K562 (cell line): ENCODE data around the gene SH2D4B. TPM values are rescaled to one million over a fixed set of nuclear protein-coding genes. Genes with fewer than 3 reads are reported as not detected.

Experiments used
- ATAC-seq: fragments of 200-7000 bp; cut with Tn5 transposase; 3 replicates; pipeline ENCODE4 v1.9.1; 2020; ENCODE audit warnings: moderate library complexity
- BruUV-seq: library from RNA; stranded (reverse); fragments of 400-500 nt; replicated peaks from 2 replicates; lab custom pipeline; 2021; lab: Mats Ljungman, UMichigan
- CTCF ChIA-PET: fragments of 300-600 bp; formaldehyde crosslinking; extraction: SDS; loops from one replicate; lab custom pipeline; 2021; ENCODE audit warnings: low intra/inter-chr PET ratio; lab: Yijun Ruan, JAX
- POLR2A ChIA-PET: fragments of 300-600, 350-650 bp; sonication (Branson Sonifier 250); formaldehyde crosslinking; extraction: SDS; loops from one replicate; lab custom pipeline; 2021; ENCODE audit warnings: antibody characterized with exemption, inconsistent platforms; lab: Yijun Ruan, JAX
- DNase-seq, 4 experiments: peaks; one replicate each; pipeline versions ENCODE4 v3.0.0 to v3.0.0-alpha.2; 2011 to 2018; ENCODE audit warnings: low spot score in 3 of 4, mixed read lengths in 3 of 4; ENCODE audit errors: extremely low read depth in 1 of 4
- FAIRE-seq: peaks from 2 replicates; lab custom pipeline; 2011; peaks lifted over from hg19 to GRCh38; lab: Jason Lieb, UNC
- H2AFZ ChIP-seq: 2 replicates; pipeline ENCODE4 v1.6.0; 2011; ENCODE audit warnings: low read depth, low read length, control low read depth, inconsistent platforms
- H3K27ac ChIP-seq: fragments of 200-600 bp; 3 replicates; pipeline ENCODE4 v1.8.0; 2011; ENCODE audit warnings: low read depth, mild to moderate bottlenecking, control low read depth, inconsistent platforms, low read length, moderate library complexity, mixed read lengths; ENCODE audit errors: extremely low read depth
- H3K27me3 ChIP-seq, 2 experiments: fragments of 300-600 bp in 1 of 2; 2 replicates in 1 of 2; 3 replicates in 1 of 2; pipeline versions ENCODE4 v1.6.0 to v1.8.0; 2011; ENCODE audit warnings: inconsistent platforms in 2 of 2, low read length in 2 of 2, mild to moderate bottlenecking in 1 of 2, mixed read lengths in 1 of 2, moderate library complexity in 1 of 2; ENCODE audit not compliant: control insufficient read depth in 2 of 2, insufficient read depth in 2 of 2
- H3K36me3 ChIP-seq: fragments of 300-600 bp; 3 replicates; pipeline ENCODE4 v1.8.0; 2011; ENCODE audit warnings: mild to moderate bottlenecking, low read length, inconsistent platforms; ENCODE audit not compliant: control insufficient read depth, insufficient read depth
- H3K4me1 ChIP-seq, 2 experiments: fragments of 200-600 bp in 1 of 2; replicated peaks in 1 of 2; 2 replicates in 1 of 2; 3 replicates in 1 of 2; pipeline versions ENCODE4 v1.5.1 to v1.8.0; 2011; ENCODE audit warnings: inconsistent platforms in 2 of 2, low read length in 2 of 2, mild to moderate bottlenecking in 1 of 2, mixed read lengths in 1 of 2, moderate library complexity in 1 of 2; ENCODE audit not compliant: control insufficient read depth in 2 of 2, insufficient read depth in 2 of 2
- H3K4me2 ChIP-seq: 2 replicates; pipeline ENCODE4 v1.6.1; 2011; ENCODE audit warnings: low read length, control low read depth, inconsistent platforms, mixed read lengths; ENCODE audit not compliant: insufficient read depth
- H3K4me3 ChIP-seq: fragments of 200-600 bp; sonication (generic), shearing (Covaris generic); 2 replicates; pipeline ENCODE4 v1.5.1; 2016; ENCODE audit warnings: control low read depth, inconsistent platforms
- H3K79me2 ChIP-seq: fragments of 200-600 bp; 3 replicates; pipeline ENCODE4 v1.8.0; 2011; ENCODE audit warnings: low read length, inconsistent platforms; ENCODE audit not compliant: control insufficient read depth, insufficient read depth
- H3K9ac ChIP-seq, 2 experiments: 2 replicates each; pipeline versions ENCODE4 v1.6.0 to v1.6.1; 2011; ENCODE audit warnings: low read depth in 2 of 2, low read length in 2 of 2, control low read depth in 1 of 2, inconsistent platforms in 1 of 2, mild to moderate bottlenecking in 1 of 2, mixed read lengths in 1 of 2; ENCODE audit not compliant: insufficient read depth in 1 of 2
- H3K9me1 ChIP-seq: one replicate; pipeline ENCODE4 v1.6.0; 2011; ENCODE audit warnings: inconsistent platforms, mild to moderate bottlenecking, low read length, moderate library complexity; ENCODE audit not compliant: control insufficient read depth, insufficient read depth
- H3K9me3 ChIP-seq: replicated peaks from 2 replicates; pipeline ENCODE4 v1.5.1; 2011; ENCODE audit warnings: low read depth, low read length, inconsistent platforms; ENCODE audit not compliant: control insufficient read depth, insufficient read depth
- H4K20me1 ChIP-seq: replicated peaks from 2 replicates; pipeline ENCODE4 v1.6.1; 2011; ENCODE audit warnings: low read length, inconsistent platforms, mixed read lengths; ENCODE audit not compliant: control insufficient read depth, insufficient read depth
- ATF1 ChIP-seq, 2 experiments: fragments of 450-650 bp in 1 of 2; IDR thresholded peaks; 2 replicates each; pipeline ENCODE4 v1.6.1; 2016; ENCODE audit warnings: missing compliant biosample characterization in 1 of 2, missing genetic modification characterization in 1 of 2
- CSDE1 ChIP-seq, 2 experiments: fragments of 450-650 bp; IDR thresholded peaks; 2 replicates each; pipeline ENCODE4 v1.6.1; 2016; ENCODE audit warnings: mild to moderate bottlenecking in 1 of 2
- FOXK1 ChIP-seq: sonication (generic); formaldehyde crosslinking; IDR thresholded peaks from 2 replicates; pipeline ENCODE4 v1.8.0; 2022; ENCODE audit warnings: missing genetic modification reagents, mild to moderate bottlenecking, borderline replicate concordance
- MIER1 ChIP-seq: fragments of 450-650 bp; IDR thresholded peaks from 2 replicates; pipeline ENCODE4 v1.6.1; 2016; ENCODE audit warnings: antibody characterized with exemption, mild to moderate bottlenecking, low read depth
- NFIC ChIP-seq: fragments of 450-650 bp; IDR thresholded peaks from 2 replicates; pipeline ENCODE4 v1.6.1; 2017; ENCODE audit warnings: mild to moderate bottlenecking, inconsistent platforms
- ZC3H11A ChIP-seq: IDR thresholded peaks from 2 replicates; pipeline ENCODE4 v1.6.1; 2012; ENCODE audit warnings: low read depth, low read length, improper control_type of control experiment
- ZMIZ1 ChIP-seq, 2 experiments: fragments of 150-350 bp in 1 of 2; IDR thresholded peaks; 2 replicates each; pipeline ENCODE4 v1.6.1; 2012 to 2016; ENCODE audit warnings: low read depth in 2 of 2, low read length in 2 of 2, mild to moderate bottlenecking in 1 of 2, moderate library complexity in 1 of 2
- ZNF436 ChIP-seq: fragments of 250-450, 450-650 bp; sonication (Bioruptor Pico); formaldehyde crosslinking; IDR thresholded peaks from 2 replicates; pipeline ENCODE4 v1.7.0; 2020; ENCODE audit warnings: mild to moderate bottlenecking
- WGBS: fragments of 100-300 bp; shearing (Covaris generic); methylation state at CpG from one replicate; pipeline ENCODE4 v1.1.6; 2016; ENCODE audit warnings: low coverage, mixed read lengths; ENCODE audit not compliant: insufficient coverage; ENCODE audit errors: missing lambda C conversion rate; 5-methylcytosine and 5-hydroxymethylcytosine counted together
- in situ Hi-C: fragments of 300-500 bp; cut with MboI; formaldehyde crosslinking; loops from 4 replicates; pipeline ENCODE4 v1.15.0; 2018; ENCODE audit warnings: inconsistent platforms, mixed read lengths
- intact Hi-C: fragments of 100-400 bp; cut with micrococcal nuclease; formaldehyde crosslinking; loops from 2 replicates; pipeline ENCODE4 v1.14.2; 2022
- polyA plus RNA-seq, 8 experiments: library from polyadenylated mRNA; depleted of rRNA in 4 of 8; stranded (reverse) in 5 of 8; unstranded in 3 of 8; fragments of >200 nt; fragmentation: Nextera tagmentation in 2 of 8; fragmentation: Illumina TruSeq in 1 of 8; extraction: Ambion mirVana in 2 of 8; extraction: Trizol in 1 of 8; gene quantifications; 2 replicates each; pipeline versions ENCODE4 v1.2.1 to v1.2.3, GENCODE V29; 2011 to 2014; ENCODE audit warnings: inconsistent platforms in 1 of 8, missing spikeins in 1 of 8
- total RNA-seq, 7 experiments: library from RNA; depleted of rRNA in 6 of 7; stranded (reverse); fragments of >200 nt in 6 of 7; fragmentation: Illumina TruSeq in 2 of 7; extraction: Trizol in 2 of 7; gene quantifications; 2 replicates each; pipeline versions ENCODE4 v1.2.1 to v1.2.3, GENCODE V29; 2011 to 2021; ENCODE audit warnings: low replicate concordance in 1 of 7

The SH2D4B gene
- total and polyA plus RNA-seq, 9 of the 15 experiments (the other 6 are each of a cell fraction or from before 2014, with no cell fraction given) = 0.03 to 0.14 (median 0.04) TPM; not detected in 4

GRCh38 chr10:80669485-80669884, 131.8 kb downstream of the SH2D4B start (continued):
- no peak for TF ChIP-seq ZMIZ1 (IDR thresholded peaks at IDR 0.05; ENCODE audit: low read depth in 2 of 2, low read length in 2 of 2)
- no peak for TF ChIP-seq FOXK1 (CRISPR knock-in tag)
- TF ChIP-seq ZC3H11A = no peak
- TF ChIP-seq ATF1 (CRISPR knock-in tag; IDR thresholded peaks at IDR 0.05) = no peak
- no peak for TF ChIP-seq ATF1 (tag; IDR thresholded peaks at IDR 0.05)
- TF ChIP-seq ZNF436 (CRISPR knock-in tag) = no peak
- TF ChIP-seq MIER1 = no peak

GRCh38 chr10:80670774-80671173, 133.1 kb downstream of the SH2D4B start:
- CTCF ChIA-PET = interaction anchor here (0.7 kb wide), 1 partner anchor 191 kb away, joined by 4 read pairs; no protein-coding TSS in a partner anchor
- BruUV-seq = no TSS peak
- Histone ChIP-seq H3K36me3 (no peaks in the 10 kb centered on the region), H3K9me1 (no peaks in the 10 kb centered on the region), H3K79me2 (no peaks in the 10 kb centered on the region), H3K27me3 (peaks cover 7 to 18% of the 10 kb centered on the region in 2 experiments; a peak in 4 of 5 replicates), H3K4me3 (no peak overlapping the region), H3K9ac (no peak overlapping the region), H3K4me2 (no peak overlapping the region), H3K4me1 (no peaks in the 10 kb centered on the region), H2AFZ (no peak overlapping the region)
- no peak for DNase-seq
- no peak for FAIRE-seq
- in situ Hi-C loops = no loop called here
- ATAC-seq = no peak
- intact Hi-C loops = no loop called here
- TF ChIP-seq NFIC = peak; percentile 54
- TF ChIP-seq CSDE1 (IDR thresholded peaks at IDR 0.05) = no peak
- TF ChIP-seq, all 486 proteins: peak for 1
- no peaks in the 10 kb centered on the region for H3K9me3 ChIP-seq
- POLR2A ChIA-PET = no interaction called here
- no peak overlapping the region for H3K27ac ChIP-seq
- H4K20me1 ChIP-seq = no peaks in the 10 kb centered on the region
- 1% methylated on average over 6 of the region's 6 CpGs for WGBS
